Measurements from ENCODE around the gene GNG7.

GNG7 gene

DNA sequence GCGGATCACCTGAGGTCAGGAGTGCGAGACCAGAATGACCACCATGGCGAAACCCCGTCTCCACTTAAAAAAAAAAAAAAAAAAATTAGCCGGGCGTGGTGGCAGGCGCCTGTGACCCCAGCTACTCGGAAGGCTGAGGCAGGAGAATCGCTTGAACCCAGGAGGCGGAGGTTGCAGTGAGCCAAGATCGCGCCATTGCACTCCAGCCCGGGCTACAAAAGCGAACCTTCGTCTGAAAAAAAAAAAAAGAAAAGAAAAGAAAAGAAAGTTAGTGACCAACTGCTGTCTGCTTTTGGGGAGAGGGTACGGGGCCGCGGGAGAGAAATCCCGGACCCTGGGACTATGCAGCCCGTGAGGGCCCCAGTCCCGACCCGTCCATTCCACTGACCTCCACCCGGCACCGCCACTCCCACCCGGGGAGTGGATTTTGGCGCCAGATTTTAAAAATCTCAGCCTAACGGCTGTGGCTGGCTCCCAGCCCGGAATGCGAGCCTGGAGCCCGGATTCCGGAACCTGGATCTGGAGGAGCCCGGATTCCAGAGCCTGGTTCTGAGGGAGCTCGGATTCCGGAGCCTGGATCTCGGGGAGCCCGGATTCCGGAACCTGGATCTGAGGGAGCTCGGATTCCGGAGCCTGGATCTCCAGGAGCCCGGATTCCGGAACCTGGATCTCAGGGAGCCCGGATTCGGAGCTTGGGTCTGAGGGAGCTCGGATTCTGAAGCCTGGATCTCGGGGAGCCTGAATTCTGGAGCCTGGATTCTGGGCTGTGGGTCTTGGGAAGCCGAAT is 239.7 kb downstream of the GNG7 start:
- peak; percentile 96 for DNase-seq (ENCODE audit: low spot score)

DNA sequence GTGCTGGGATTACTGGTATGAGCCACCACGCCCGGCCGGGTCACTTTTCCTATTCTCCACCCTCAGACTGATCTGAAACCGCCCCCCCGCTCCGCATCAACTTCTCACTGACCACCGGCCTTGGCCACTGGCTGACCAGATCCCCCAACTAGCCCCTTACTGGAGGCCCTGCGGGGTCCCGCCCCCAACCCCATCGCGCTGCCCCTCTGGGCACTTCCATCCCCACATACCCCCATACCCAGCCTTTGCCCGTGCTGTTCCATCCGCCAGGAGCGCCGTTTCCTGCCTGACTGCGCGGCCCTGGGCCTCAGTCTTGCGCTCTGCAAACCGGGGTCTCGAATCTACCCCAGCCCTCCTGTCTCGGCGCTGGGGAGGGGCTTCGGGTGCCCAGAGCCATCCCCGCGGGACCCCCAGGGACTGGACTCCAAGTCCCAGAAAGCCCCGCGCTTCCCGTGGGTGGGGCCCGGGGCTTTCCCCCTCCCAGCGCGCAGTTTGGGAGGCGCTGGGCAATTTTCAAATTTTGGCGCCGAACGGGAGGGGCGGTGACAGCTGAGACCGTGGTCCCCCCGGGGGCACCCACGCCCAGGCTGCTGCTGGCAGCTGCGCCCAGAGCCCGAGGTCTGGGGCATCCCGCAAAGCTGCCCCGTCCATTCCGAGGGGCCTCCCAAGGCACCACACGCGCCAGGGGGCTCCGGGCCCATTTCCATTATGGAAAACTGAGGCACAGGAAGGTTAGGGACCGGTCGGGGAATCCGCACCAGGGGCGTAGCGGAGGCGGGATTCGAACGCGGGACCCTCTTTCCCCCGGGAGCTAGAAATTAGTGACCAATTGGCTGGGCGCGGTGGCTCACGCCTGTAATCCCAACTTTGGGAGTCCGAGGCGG is 240.5 kb downstream of the GNG7 start:
- peak; percentile 75 for DNase-seq (ENCODE audit: low spot score)

All from ecto neural progenitor cell (in vitro differentiated cells).